Retina (tissue), 1 donor: ENCODE measurements around the gene KCNMB4.

Experiments
- DNase-seq: peaks from one replicate; pipeline ENCODE4 v3.0.0-alpha.2; 2016

The KCNMB4 gene

GRCh38 chr12:70448371-70448770 is 82.3 kb downstream of the KCNMB4 start:
- DNase-seq = no peak

- no peak for DNase-seq
Observed at GRCh38 chr12:70449074-70449752, 83.1 kb downstream of the KCNMB4 start.

- no peak for DNase-seq
Observed at GRCh38 chr12:70449753-70450341, 83.8 kb downstream of the KCNMB4 start.

- no peak for DNase-seq
Observed at GRCh38 chr12:70451528-70451927, 85.4 kb downstream of the KCNMB4 start.

GRCh38 chr12:70456953-70457352 is 90.9 kb downstream of the KCNMB4 start:
- no peak for DNase-seq

GRCh38 chr12:70459786-70460185 is 93.7 kb downstream of the KCNMB4 start:
- DNase-seq = no peak

GRCh38 chr12:70463997-70464396 is 97.9 kb downstream of the KCNMB4 start:
- DNase-seq = no peak

- DNase-seq = no peak
Observed at GRCh38 chr12:70466753-70467152, 100.7 kb downstream of the KCNMB4 start.

GRCh38 chr12:70467476-70467875 is 101.4 kb downstream of the KCNMB4 start:
- DNase-seq = no peak

GRCh38 chr12:70467918-70468733 is 102.0 kb downstream of the KCNMB4 start:
- no peak for DNase-seq

- no peak for DNase-seq
Observed at GRCh38 chr12:70468741-70469140, 102.7 kb downstream of the KCNMB4 start.

GRCh38 chr12:70469221-70469820 is 103.2 kb downstream of the KCNMB4 start:
- DNase-seq = no peak

- DNase-seq = no peak
Observed at GRCh38 chr12:70482764-70483163, 116.7 kb downstream of the KCNMB4 start.
